GM23248 (cell line): Measurements from ENCODE around the gene FMNL3. TPM values are rescaled to one million over a fixed set of nuclear protein-coding genes. Genes with fewer than 3 reads are reported as not detected.
A peak's percentile ranks its signal among the peaks of the same experiment; 100 is the strongest.

Experiments used
- DNase-seq: peaks from one replicate; pipeline ENCODE4 v3.0.0-alpha.2; 2015
- H2AFZ ChIP-seq: fragments of 200-600 bp; sonication (generic); 2 replicates; pipeline ENCODE4 v1.6.1; 2016; ENCODE audit warnings: antibody characterized with exemption
- H3F3A ChIP-seq: fragments of 200-600 bp; sonication (generic); 2 replicates; pipeline ENCODE4 v1.6.1; 2016; ENCODE audit warnings: mild to moderate bottlenecking, antibody characterized with exemption, mixed run types; ENCODE audit not compliant: insufficient read depth
- H3K27ac ChIP-seq: fragments of 200-600 bp; sonication (generic); 2 replicates; pipeline ENCODE4 v1.5.1; 2016; ENCODE audit warnings: mild to moderate bottlenecking
- H3K27me3 ChIP-seq: fragments of 200-600 bp; sonication (generic); replicated peaks from 2 replicates; pipeline ENCODE4 v1.6.1; 2016; ENCODE audit warnings: mild to moderate bottlenecking; ENCODE audit not compliant: insufficient read depth
- H3K36me3 ChIP-seq: fragments of 200-600 bp; sonication (generic); 2 replicates; pipeline ENCODE4 v1.6.1; 2016; ENCODE audit warnings: low read depth, mild to moderate bottlenecking
- H3K4me1 ChIP-seq: fragments of 200-600 bp; sonication (generic); 2 replicates; pipeline ENCODE4 v1.6.1; 2016; ENCODE audit warnings: mild to moderate bottlenecking; ENCODE audit not compliant: insufficient read depth
- H3K4me2 ChIP-seq: fragments of 200-600 bp; sonication (generic); one replicate; pipeline ENCODE4 v1.6.1; 2016; ENCODE audit warnings: mild to moderate bottlenecking; ENCODE audit not compliant: unreplicated experiment
- H3K4me3 ChIP-seq: fragments of 200-600 bp; sonication (generic); 2 replicates; pipeline ENCODE4 v1.5.1; 2016; ENCODE audit warnings: mild to moderate bottlenecking
- H3K79me2 ChIP-seq: fragments of 200-600 bp; sonication (generic); 2 replicates; pipeline ENCODE4 v1.6.1; 2016; ENCODE audit warnings: mild to moderate bottlenecking; ENCODE audit not compliant: insufficient read depth
- H3K9ac ChIP-seq: fragments of 200-600 bp; sonication (generic); 2 replicates; pipeline ENCODE4 v1.6.1; 2016; ENCODE audit warnings: mild to moderate bottlenecking
- H3K9me2 ChIP-seq: fragments of 200-600 bp; sonication (generic); 2 replicates; pipeline ENCODE4 v1.6.1; 2016; ENCODE audit warnings: mixed run types, mild to moderate bottlenecking, moderate library complexity; ENCODE audit not compliant: insufficient read depth
- H3K9me3 ChIP-seq: fragments of 200-600 bp; sonication (generic); one replicate; pipeline ENCODE4 v1.6.1; 2017; ENCODE audit warnings: low read depth
- H4K20me1 ChIP-seq: fragments of 200-600 bp; sonication (generic); 2 replicates; pipeline ENCODE4 v1.6.0; 2016; ENCODE audit not compliant: insufficient read depth
- EZH2 ChIP-seq: fragments of 200-600 bp; sonication (generic); IDR thresholded peaks from 2 replicates; pipeline ENCODE4 v1.6.1; 2018; ENCODE audit warnings: antibody characterized with exemption, mild to moderate bottlenecking; ENCODE audit not compliant: insufficient read depth, poor library complexity, severe bottlenecking
- EZH2phosphoT487 ChIP-seq: fragments of 200-600 bp; sonication (generic); IDR thresholded peaks from 2 replicates; pipeline ENCODE4 v1.6.1; 2018; ENCODE audit warnings: antibody characterized with exemption, moderate library complexity, mild to moderate bottlenecking, low read depth; ENCODE audit not compliant: insufficient read depth
- WGBS, 2 experiments: methylation state at CpG; one replicate each; pipeline ENCODE4 v1.1.6; 2015 to 2017; ENCODE audit warnings: low lambda C conversion rate in 2 of 2, low coverage in 1 of 2; ENCODE audit errors: missing lambda C conversion rate in 2 of 2; 5-methylcytosine and 5-hydroxymethylcytosine counted together
- in situ Hi-C: fragments of 300-500 bp; cut with MboI; formaldehyde crosslinking; loops from 2 replicates; pipeline ENCODE4 v1.15.0; 2020
- polyA plus RNA-seq: library from polyadenylated mRNA; unstranded; fragments of >200 nt; fragmentation: Nextera tagmentation; extraction: Ambion mirVana; gene quantifications from 2 replicates; pipeline ENCODE4 v1.2.1, GENCODE V29; 2016
- total RNA-seq: library from RNA; depleted of rRNA; stranded (reverse); fragments of >200 nt; shearing (Covaris generic); gene quantifications from 2 replicates; pipeline ENCODE4 v1.2.3, GENCODE V29; 2014

Gene FMNL3
- total and polyA plus RNA-seq, 2 experiments from 2014 or later = 7.9 to 24.0 TPM

- in situ Hi-C loops = no loop called here
- Histone ChIP-seq H3K4me1 (peaks cover 63% of the 10 kb centered on the region), H3K27ac (peak overlapping the region; percentile 8; the same call in 1 of the 2 replicates), H3K27me3 (no peaks in the 10 kb centered on the region), H2AFZ (no peak overlapping the region), H3K4me2 (no peak overlapping the region), H3K9me3 (no peaks in the 10 kb centered on the region), H3F3A (peaks cover 63% of the 10 kb centered on the region), H3K36me3 (peaks cover 20% of the 10 kb centered on the region), H4K20me1 (peaks cover 55% of the 10 kb centered on the region), H3K9ac (no peak overlapping the region), H3K4me3 (no peak overlapping the region), H3K9me2 (no peaks in the 10 kb centered on the region), H3K79me2 (peaks cover 100% of the 10 kb centered on the region)
- TF ChIP-seq EZH2 (no peak), EZH2phosphoT487 (no peak)
- 85 to 88% methylated on average over 3 of the region's 3 CpGs for WGBS, 2 experiments
- no peak for DNase-seq
Observed at GRCh38 chr12:49748800-49749199, 41.6 kb upstream of the FMNL3 start.

- no peak for DNase-seq
- Histone ChIP-seq H3K9me2 (no peaks in the 10 kb centered on the region), H3K36me3 (peaks cover 18% of the 10 kb centered on the region), H3K27ac (peak overlapping the region; percentile 8; the same call in 1 of the 2 replicates), H3F3A (peaks cover 58% of the 10 kb centered on the region), H2AFZ (no peak overlapping the region), H3K9ac (no peak overlapping the region), H3K9me3 (no peaks in the 10 kb centered on the region), H3K4me2 (no peak overlapping the region), H3K79me2 (peaks cover 100% of the 10 kb centered on the region), H3K4me3 (no peak overlapping the region), H4K20me1 (peaks cover 59% of the 10 kb centered on the region), H3K27me3 (no peaks in the 10 kb centered on the region), H3K4me1 (peaks cover 63% of the 10 kb centered on the region)
- TF ChIP-seq EZH2phosphoT487 (no peak), EZH2 (no peak)
- 95 to 96% methylated on average over 1 of the region's 1 CpG for WGBS, 2 experiments
- in situ Hi-C loops = no loop called here
Observed at GRCh38 chr12:49748306-49748705, 41.1 kb upstream of the FMNL3 start.

GRCh38 chr12:49744363-49744885, 37.2 kb upstream of the FMNL3 start:
- TF ChIP-seq EZH2 = no peak
- TF ChIP-seq EZH2phosphoT487 = no peak
- DNase-seq = no peak
- Histone ChIP-seq H3K36me3 (0 out of 2 replicates have a peak, but pooled peaks cover 3% of the 10 kb centered on the region), H3K79me2 (peaks cover 78% of the 10 kb centered on the region), H3K9me2 (no peaks in the 10 kb centered on the region), H3K4me3 (peak overlapping the region; percentile 93; the same call in 1 of the 2 replicates), H2AFZ (no peak overlapping the region), H3K4me2 (peak overlapping the region; percentile 91), H3K27me3 (no peaks in the 10 kb centered on the region), H3K4me1 (peaks cover 27% of the 10 kb centered on the region), H4K20me1 (peaks cover 44% of the 10 kb centered on the region), H3K27ac (no peak overlapping the region), H3K9ac (0 out of 2 replicates have a peak overlapping the region, but pooled peaks have one; percentile 20), H3F3A (peaks cover 29% of the 10 kb centered on the region), H3K9me3 (no peaks in the 10 kb centered on the region)
- in situ Hi-C loops = no loop called here
- WGBS, 2 experiments = 66 to 69% methylated on average over 3 of the region's 3 CpGs

- in situ Hi-C loops = no loop called here
- Histone ChIP-seq H2AFZ (0 out of 2 replicates have a peak overlapping the region, but pooled peaks have one; percentile 11), H3K79me2 (peaks cover 55% of the 10 kb centered on the region), H3K9me2 (no peaks in the 10 kb centered on the region), H4K20me1 (peaks cover 39% of the 10 kb centered on the region), H3K9me3 (no peaks in the 10 kb centered on the region), H3K4me2 (peak overlapping the region; percentile 91), H3K4me1 (peaks cover 15% of the 10 kb centered on the region), H3K9ac (peak overlapping the region; percentile 95), H3K27me3 (no peaks in the 10 kb centered on the region), H3K4me3 (peak overlapping the region; percentile 93), H3F3A (peaks cover 11% of the 10 kb centered on the region; the same call in 1 of the 2 replicates), H3K36me3 (no peaks in the 10 kb centered on the region), H3K27ac (peak overlapping the region; percentile 94)
- DNase-seq = peak; percentile 98
- 1 to 2% methylated on average over 35 of the region's 35 CpGs for WGBS, 2 experiments
- TF ChIP-seq EZH2phosphoT487 (no peak), EZH2 (no peak)
Observed at GRCh38 chr12:49741882-49742620, 34.8 kb upstream of the FMNL3 start.
